Left ventricle myocardium inferior (tissue), 1 donor: ENCODE results near the gene HSPA6. TPM values are rescaled to one million over a fixed set of nuclear protein-coding genes. Genes with fewer than 3 reads are reported as not detected.

Experiments used
- DNase-seq: peaks from one replicate; pipeline ENCODE4 v3.0.0-alpha.2; 2020
- H3K27ac ChIP-seq: fragments of 200-600 bp; replicated peaks from 2 replicates; pipeline ENCODE4 v1.8.0; 2021
- H3K27me3 ChIP-seq: fragments of 200-600 bp; 2 replicates; pipeline ENCODE4 v1.8.0; 2021; ENCODE audit warnings: low read depth
- H3K36me3 ChIP-seq: fragments of 200-600 bp; 2 replicates; pipeline ENCODE4 v1.8.0; 2021
- H3K4me1 ChIP-seq: fragments of 200-600 bp; 2 replicates; pipeline ENCODE4 v1.8.0; 2021
- H3K4me3 ChIP-seq: fragments of 200-600 bp; 2 replicates; pipeline ENCODE4 v1.8.0; 2021; ENCODE audit warnings: mild to moderate bottlenecking, moderate library complexity
- H3K9me3 ChIP-seq: fragments of 200-600 bp; replicated peaks from 2 replicates; pipeline ENCODE4 v1.8.0; 2021
- CTCF ChIP-seq: fragments of 200-600 bp; IDR thresholded peaks from 2 replicates; pipeline ENCODE4 v1.8.0; 2021; ENCODE audit warnings: antibody characterized with exemption, mild to moderate bottlenecking, borderline replicate concordance
- intact Hi-C: fragments of 100-400 bp; cut with micrococcal nuclease; formaldehyde crosslinking; loops from one replicate; pipeline ENCODE4 v1.11.0; 2022
- total RNA-seq: library from RNA; stranded (reverse); fragmentation: NEBNext Ultra II Directional; extraction: Animal tissue kit (Norgen Biotek cat#: 25700); gene quantifications from one replicate; pipeline ENCODE4 v1.2.1, GENCODE V29; 2021
- donor health status: DM: no; HTN: yes; CAD: no; lungs with severe emphysema.

Gene HSPA6
- total RNA-seq, 1 donor from 2014 or later, result 0.58 TPM

DNA sequence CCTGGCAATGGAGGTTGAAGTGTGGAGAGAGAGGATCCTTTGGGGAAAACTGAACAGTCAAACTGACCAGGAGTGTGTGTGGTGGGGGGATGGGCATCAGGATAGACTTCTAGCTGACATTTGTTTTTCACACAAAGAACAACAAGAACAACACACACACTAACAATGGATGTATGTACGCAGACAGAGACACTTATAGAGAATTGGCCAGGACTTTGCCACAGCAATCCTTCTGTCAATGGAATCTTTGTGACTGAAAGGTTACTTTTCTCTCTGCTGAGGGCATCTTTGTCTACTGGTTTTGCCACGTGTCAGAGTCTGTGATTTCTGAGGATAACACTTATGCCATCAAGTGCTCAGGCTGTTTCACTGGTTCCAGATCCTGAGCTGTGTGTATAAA is 31.5 kb upstream of the HSPA6 start:
- Histone ChIP-seq H3K27ac (no peak overlapping the region), H3K36me3 (no peaks in the 10 kb centered on the region), H3K4me3 (no peak overlapping the region), H3K4me1 (no peaks in the 10 kb centered on the region), H3K9me3 (no peaks in the 10 kb centered on the region), H3K27me3 (peaks cover 66% of the 10 kb centered on the region)
- intact Hi-C loops, result no loop called here
- no peak for TF ChIP-seq CTCF
- DNase-seq, result no peak

GRCh38 chr1:161494091-161494735 is 30.1 kb upstream of the HSPA6 start:
- H3K4me1 ChIP-seq, result no peaks in the 10 kb centered on the region
- TF ChIP-seq CTCF, result no peak
- no peak overlapping the region for H3K27ac ChIP-seq
- H3K27me3 ChIP-seq, result peaks cover 65% of the 10 kb centered on the region
- no peaks in the 10 kb centered on the region for H3K9me3 ChIP-seq
- DNase-seq, result no peak
- no peaks in the 10 kb centered on the region for H3K36me3 ChIP-seq
- intact Hi-C loops, result no loop called here
- no peak overlapping the region for H3K4me3 ChIP-seq

GRCh38 chr1:161495490-161495889 is 28.9 kb upstream of the HSPA6 start:
- H3K4me1 ChIP-seq, result no peaks in the 10 kb centered on the region
- DNase-seq, result no peak
- no peak overlapping the region for H3K27ac ChIP-seq
- TF ChIP-seq CTCF, result no peak
- peaks cover 56% of the 10 kb centered on the region for H3K27me3 ChIP-seq
- no peaks in the 10 kb centered on the region for H3K9me3 ChIP-seq
- intact Hi-C loops, result no loop called here
- H3K36me3 ChIP-seq, result no peaks in the 10 kb centered on the region
- H3K4me3 ChIP-seq, result no peak overlapping the region

DNA sequence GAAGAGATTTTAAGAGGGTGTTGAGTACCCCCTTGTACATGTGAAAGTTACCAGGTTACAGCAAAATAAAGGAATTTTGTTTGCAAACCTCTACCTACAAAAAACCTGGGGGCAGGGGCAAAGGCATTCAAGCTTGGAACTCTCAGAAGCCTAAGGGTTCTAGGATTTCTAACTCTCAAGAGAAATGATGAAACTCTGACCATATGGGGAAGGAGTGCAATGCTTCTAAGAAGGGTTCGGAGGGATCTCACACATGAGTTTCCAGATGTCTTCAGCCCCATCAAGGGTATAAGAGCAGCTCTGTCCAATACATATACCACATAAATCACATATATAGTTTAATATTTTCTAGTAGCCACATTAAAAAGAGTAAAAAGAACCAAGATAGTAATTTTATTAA is 26.4 kb upstream of the HSPA6 start:
- no peak overlapping the region for H3K4me3 ChIP-seq
- no peak overlapping the region for H3K27ac ChIP-seq
- peaks cover 46% of the 10 kb centered on the region for H3K27me3 ChIP-seq
- no peaks in the 10 kb centered on the region for H3K4me1 ChIP-seq
- no peaks in the 10 kb centered on the region for H3K36me3 ChIP-seq
- no peak for TF ChIP-seq CTCF
- intact Hi-C loops, result no loop called here
- H3K9me3 ChIP-seq, result no peaks in the 10 kb centered on the region
- no peak for DNase-seq

- no peak overlapping the region for H3K4me3 ChIP-seq
- DNase-seq, result no peak
- peaks cover 50% of the 10 kb centered on the region for H3K27me3 ChIP-seq
- TF ChIP-seq CTCF, result no peak
- H3K27ac ChIP-seq, result no peak overlapping the region
- H3K4me1 ChIP-seq, result no peaks in the 10 kb centered on the region
- H3K36me3 ChIP-seq, result no peaks in the 10 kb centered on the region
- intact Hi-C loops, result no loop called here
- H3K9me3 ChIP-seq, result no peaks in the 10 kb centered on the region
Measured at GRCh38 chr1:161498646-161499045, 25.7 kb upstream of the HSPA6 start.
